DOHH2 (cell line): ENCODE data around the gene ANAPC7.
"Not testable (repeated sequence)": the region's sequence is repeated elsewhere in the genome, so short reads cannot be mapped to it uniquely, and the experiment has no call there.

ENCODE experiments used
- H3F3A ChIP-seq: fragments of 200-600 bp; sonication (generic), shearing (Covaris generic); 2 replicates; pipeline ENCODE4 v1.6.0; 2016; ENCODE audit warnings: antibody characterized with exemption, mild to moderate bottlenecking; ENCODE audit not compliant: control insufficient read depth, insufficient read depth
- H3K27ac ChIP-seq: fragments of 200-600 bp; sonication (generic); 2 replicates; pipeline ENCODE4 v1.5.1; 2014; ENCODE audit warnings: low read depth, mild to moderate bottlenecking, low read length, moderate library complexity
- H3K27me3 ChIP-seq: fragments of 200-600 bp; sonication (generic); 2 replicates; pipeline ENCODE4 v1.6.1; 2014; ENCODE audit warnings: mild to moderate bottlenecking, low read length, mixed read lengths; ENCODE audit not compliant: control insufficient read depth
- H3K36me3 ChIP-seq: fragments of 200-600 bp; sonication (generic); 2 replicates; pipeline ENCODE4 v1.6.1; 2014; ENCODE audit warnings: mild to moderate bottlenecking, low read length, moderate library complexity, mixed read lengths; ENCODE audit not compliant: control insufficient read depth
- H3K4me1 ChIP-seq: fragments of 200-600 bp; sonication (generic); 2 replicates; pipeline ENCODE4 v1.6.1; 2014; ENCODE audit warnings: mild to moderate bottlenecking, low read length, mixed read lengths; ENCODE audit not compliant: control insufficient read depth
- H3K4me2 ChIP-seq: fragments of 200-600 bp; sonication (generic); 2 replicates; pipeline ENCODE4 v1.6.0; 2014; ENCODE audit warnings: mild to moderate bottlenecking, low read length, moderate library complexity
- H3K4me3 ChIP-seq: fragments of 200-600 bp; sonication (generic); 2 replicates; pipeline ENCODE4 v1.5.1; 2014; ENCODE audit warnings: mild to moderate bottlenecking, low read length, mixed read lengths
- H3K79me2 ChIP-seq: fragments of 200-600 bp; sonication (generic); 2 replicates; pipeline ENCODE4 v1.6.1; 2014; ENCODE audit warnings: mild to moderate bottlenecking, low read length, mixed read lengths; ENCODE audit not compliant: control insufficient read depth
- H3K9me2 ChIP-seq: fragments of 200-600 bp; sonication (generic); replicated peaks from 2 replicates; pipeline ENCODE4 v1.6.1; 2014; ENCODE audit warnings: mild to moderate bottlenecking, low read length, mixed read lengths; ENCODE audit not compliant: control insufficient read depth
- H3K9me3 ChIP-seq: fragments of 200-600 bp; sonication (generic); 2 replicates; pipeline ENCODE4 v1.6.1; 2014; ENCODE audit warnings: antibody characterized with exemption, low read length, mixed read lengths; ENCODE audit not compliant: control insufficient read depth, insufficient read depth
- H4K20me1 ChIP-seq: fragments of 200-600 bp; sonication (generic); 2 replicates; pipeline ENCODE4 v1.6.0; 2014; ENCODE audit warnings: low read depth, mild to moderate bottlenecking, antibody characterized with exemption, low read length, moderate library complexity; ENCODE audit not compliant: control insufficient read depth, insufficient read depth
- CTCF ChIP-seq: fragments of 200-600 bp; sonication (generic); IDR thresholded peaks from one replicate; pipeline ENCODE4 v1.5.1; 2014; ENCODE audit warnings: antibody characterized with exemption, mild to moderate bottlenecking, low read depth, low read length; ENCODE audit not compliant: poor library complexity, severe bottlenecking
- EZH2phosphoT487 ChIP-seq: fragments of 200-600 bp; sonication (generic); IDR thresholded peaks from 2 replicates; pipeline ENCODE4 v1.6.1; 2017; ENCODE audit warnings: borderline replicate concordance, mild to moderate bottlenecking, antibody characterized with exemption, low read length, moderate library complexity, mixed read lengths

The ANAPC7 gene

DNA sequence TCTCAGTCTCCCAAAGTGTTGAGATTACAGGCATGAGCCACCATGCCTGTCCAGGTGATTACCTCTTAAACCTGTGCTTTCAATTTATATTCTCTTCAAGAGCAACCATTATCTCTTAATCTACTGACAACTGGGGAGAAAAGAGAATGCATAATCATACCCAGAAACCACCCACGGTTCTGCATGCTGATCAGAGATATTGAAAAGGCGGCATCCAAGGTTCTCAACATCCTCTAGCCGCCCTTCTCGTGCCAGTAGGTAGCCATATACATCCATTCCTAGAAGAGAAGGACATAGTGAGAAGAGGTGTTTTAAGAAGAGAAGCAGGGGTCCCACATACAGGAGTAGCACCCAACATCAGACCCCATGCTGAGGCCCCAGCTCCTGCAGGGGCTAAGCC, 20.8 kb downstream of the ANAPC7 start:
- Histone ChIP-seq H4K20me1 (no peaks in the 10 kb centered on the region), H3K27me3 (no peaks in the 10 kb centered on the region), H3K79me2 (peaks cover 1% of the 10 kb centered on the region; the same call in 1 of the 2 replicates), H3K4me3 (no peak overlapping the region), H3K9me3 (no peaks in the 10 kb centered on the region), H3K9me2 (no peaks in the 10 kb centered on the region), H3F3A (no peaks in the 10 kb centered on the region), H3K4me2 (no peak overlapping the region), H3K36me3 (peaks cover 79% of the 10 kb centered on the region), H3K27ac (no peak overlapping the region), H3K4me1 (no peaks in the 10 kb centered on the region)
- TF ChIP-seq EZH2phosphoT487 (no peak), CTCF (no peak)

- H3K9me3 ChIP-seq, result no peaks in the 10 kb centered on the region
- no peaks in the 10 kb centered on the region for H3K27me3 ChIP-seq
- H3K4me2 ChIP-seq, result no peak overlapping the region
- H3K9me2 ChIP-seq, result no peaks in the 10 kb centered on the region
- no peak overlapping the region for H3K4me3 ChIP-seq
- no peak for TF ChIP-seq EZH2phosphoT487
- TF ChIP-seq CTCF, result no peak
- no peaks in the 10 kb centered on the region for H3K79me2 ChIP-seq
- no peaks in the 10 kb centered on the region for H3F3A ChIP-seq
- H4K20me1 ChIP-seq, result no peaks in the 10 kb centered on the region
- H3K4me1 ChIP-seq, result no peaks in the 10 kb centered on the region
- H3K27ac ChIP-seq, result no peak overlapping the region
- H3K36me3 ChIP-seq, result peaks cover 75% of the 10 kb centered on the region
These were observed 23.9 kb downstream of the ANAPC7 start for GRCh38 chr12:110379631-110380030.

- Histone ChIP-seq H3K4me3 (no peak overlapping the region), H3F3A (no peaks in the 10 kb centered on the region), H3K36me3 (peaks cover 78% of the 10 kb centered on the region), H3K4me1 (no peaks in the 10 kb centered on the region), H3K79me2 (no peaks in the 10 kb centered on the region), H4K20me1 (no peaks in the 10 kb centered on the region), H3K9me3 (no peaks in the 10 kb centered on the region), H3K4me2 (no peak overlapping the region), H3K9me2 (no peaks in the 10 kb centered on the region), H3K27ac (no peak overlapping the region), H3K27me3 (no peaks in the 10 kb centered on the region)
- no peak for TF ChIP-seq CTCF
- TF ChIP-seq EZH2phosphoT487, result no peak
These were observed 24.3 kb downstream of the ANAPC7 start for GRCh38 chr12:110379197-110379596.

GRCh38 chr12:110378131-110378790, 25.2 kb downstream of the ANAPC7 start:
- H3K4me1 ChIP-seq, H3K27ac ChIP-seq, H3K4me2 ChIP-seq, H3K27me3 ChIP-seq, H4K20me1 ChIP-seq, H3K79me2 ChIP-seq, H3K9me2 ChIP-seq, H3K9me3 ChIP-seq, H3F3A ChIP-seq, H3K4me3 ChIP-seq: not testable (repeated sequence)
- H3K36me3 ChIP-seq, result peaks cover 85% of the 10 kb centered on the region
